ENCODE data around the gene KLK15. TPM values are rescaled to one million over a fixed set of nuclear protein-coding genes. Genes with fewer than 3 reads are reported as not detected.

Gene KLK15
- polyA plus RNA-seq, 2 of the 4 experiments (the other 2 are of a cell fraction) = not detected

- POLR2A ChIA-PET = no interaction called here
- WGBS (ENCODE audit: missing lambda C conversion rate) = 71% methylated on average over 38 of the region's 43 CpGs
Measured at GRCh38 chr19:50826492-50827240, 6.7 kb downstream of the KLK15 start.

GRCh38 chr19:50823389-50824042 lies 9.9 kb downstream of the KLK15 start, which contains the start of gene KLK1:
TSS of gene KLK1 (minus strand) at chr19:50823787. CDS start at chr19:50823748, 39 bp downstream.
- ChIA-PET CTCF (interaction anchor here (0.9 to 1.6 kb wide), 2 partner anchors 20 to 466 kb away, joined by 3 to 4 read pairs; no protein-coding TSS in a partner anchor), POLR2A (interaction anchor here (0.8 kb wide), 1 partner anchor 19 kb away, joined by 3 read pairs; no protein-coding TSS in a partner anchor)
- Histone ChIP-seq H3K4me3 (no peak within 1 kb of the TSS), H3K9me3 (no peaks in the 10 kb centered on the region), H3K4me2 (no peak within 1 kb of the TSS), H3K4me1 (peaks cover 8% of the 10 kb centered on the region; the same call in 1 of the 3 replicates), H3K27ac (no peak within 1 kb of the TSS)
- ATAC-seq = no peak
- no peak for DNase-seq (ENCODE audit: low read depth in 1 of 2, low spot score in 1 of 2)
- 48% methylated on average over 13 of the region's 14 CpGs for WGBS (ENCODE audit: missing lambda C conversion rate)
- TF ChIP-seq ATOH8 (CRISPR knock-in tag; IDR thresholded peaks at IDR 0.05; ENCODE audit: low read depth) (no peak), CHD4 (IDR thresholded peaks at IDR 0.05; ENCODE audit: borderline replicate concordance) (no peak), BHLHE40 (IDR thresholded peaks at IDR 0.05; ENCODE audit: low read depth, low read length) (no peak), TP53 (CRISPR knock-in tag; IDR thresholded peaks at IDR 0.05) (no peak)
- FAIRE-seq = no peak

More at GRCh38 chr19:50826492-50827240, 6.7 kb downstream of the KLK15 start:
- DNase-seq (ENCODE audit: low read depth in 1 of 2, low spot score in 1 of 2) (no peak), ATAC-seq (no peak), FAIRE-seq (no peak)
- no peak overlapping the region for H3K4me2 ChIP-seq
- H3K27ac ChIP-seq = no peak overlapping the region
- no peaks in the 10 kb centered on the region for H3K9me3 ChIP-seq
- peak; percentile 79 for TF ChIP-seq MAFK (IDR thresholded peaks at IDR 0.05; ENCODE audit: partially characterized antibody)
- TF ChIP-seq RCOR1 (IDR thresholded peaks at IDR 0.05; ENCODE audit: low read depth, low read length) = no peak
- CTCF ChIA-PET = interaction anchor here (1.0 to 1.1 kb wide), 2 partner anchors 9 to 32 kb away, joined by 3 read pairs; no protein-coding TSS in a partner anchor
- H3K4me3 ChIP-seq = no peak overlapping the region
- 0 out of 3 replicates have a peak, but pooled peaks cover 6% of the 10 kb centered on the region for H3K4me1 ChIP-seq

GRCh38 chr19:50822661-50823208 lies 10.6 kb downstream of the KLK15 start:
- H3K4me2 ChIP-seq = no peak overlapping the region
- CTCF ChIA-PET = interaction anchor here (0.9 to 1.6 kb wide), 2 partner anchors 21 to 465 kb away, joined by 3 to 4 read pairs; no protein-coding TSS in a partner anchor
- DNase-seq (ENCODE audit: low read depth in 1 of 2, low spot score in 1 of 2) (no peak), FAIRE-seq (no peak), ATAC-seq (no peak)
- H3K9me3 ChIP-seq = no peaks in the 10 kb centered on the region
- H3K4me1 ChIP-seq = peaks cover 12% of the 10 kb centered on the region; the same call in 1 of the 3 replicates
- TF ChIP-seq JUN (IDR thresholded peaks at IDR 0.05) = no peak
- no peak for TF ChIP-seq TP53 (CRISPR knock-in tag; IDR thresholded peaks at IDR 0.05)
- no peak for TF ChIP-seq CBX8 (IDR thresholded peaks at IDR 0.05)
- TF ChIP-seq REST (IDR thresholded peaks at IDR 0.05) = no peak
- TF ChIP-seq USF2 (IDR thresholded peaks at IDR 0.05) = no peak
- TF ChIP-seq NPAS2 (CRISPR knock-in tag; IDR thresholded peaks at IDR 0.05; ENCODE audit: borderline replicate concordance) = no peak
- TF ChIP-seq BHLHE40 (IDR thresholded peaks at IDR 0.05; ENCODE audit: low read depth, low read length) = no peak
- TF ChIP-seq MAFK (IDR thresholded peaks at IDR 0.05; ENCODE audit: partially characterized antibody) = no peak
- TF ChIP-seq RAD21 (conservative IDR thresholded peaks at IDR 0.05 in 1 of 2, IDR thresholded peaks at IDR 0.05 in 1 of 2) = no peak
- no peak for TF ChIP-seq HOXA7 (CRISPR knock-in tag; IDR thresholded peaks at IDR 0.05)
- TF ChIP-seq CHD4 (IDR thresholded peaks at IDR 0.05; ENCODE audit: borderline replicate concordance) = no peak
- no peak for TF ChIP-seq ZC3H11A (IDR thresholded peaks at IDR 0.05)
- TF ChIP-seq FOSL2 (IDR thresholded peaks at IDR 0.05) = no peak
- TF ChIP-seq FOSL2 (CRISPR knock-in tag; IDR thresholded peaks at IDR 0.05) = no peak
- no peak for TF ChIP-seq KDM1A (IDR thresholded peaks at IDR 0.05; ENCODE audit: low read depth)
- no peak for TF ChIP-seq ELK1 (IDR thresholded peaks at IDR 0.05; ENCODE audit: low read depth, low read length)
- TF ChIP-seq SMC3 (IDR thresholded peaks at IDR 0.05) = no peak
- TF ChIP-seq POLR2A (IDR thresholded peaks at IDR 0.05; ENCODE audit: low read length) = no peak
- H3K27ac ChIP-seq = no peak overlapping the region
- no peak overlapping the region for H3K4me3 ChIP-seq
- WGBS (ENCODE audit: missing lambda C conversion rate) = 54% methylated on average over 7 of the region's 7 CpGs
- POLR2A ChIA-PET = interaction anchor here (0.8 kb wide), 1 partner anchor 18 kb away, joined by 3 read pairs; no protein-coding TSS in a partner anchor

All from A549 (cell line).